Vagina (tissue), 2 donors: Measurements from ENCODE around the gene NUDCD3. TPM values are rescaled to one million over a fixed set of nuclear protein-coding genes. Genes with fewer than 3 reads are reported as not detected.
"Not testable (repeated sequence)": the region's sequence is repeated elsewhere in the genome, so short reads cannot be mapped to it uniquely, and the experiment has no call there.

Experiments
- DNase-seq, 2 donors: peaks; one replicate each; pipeline ENCODE4 v3.0.0-alpha.2; 2017; ENCODE audit errors: extremely low spot score in 2 of 2
- H3K27ac ChIP-seq: fragments of 200-600 bp; sonication (generic); one replicate; pipeline ENCODE4 v1.5.1; 2019
- H3K27me3 ChIP-seq: fragments of 200-600 bp; sonication (generic); one replicate; pipeline ENCODE4 v1.5.1; 2019
- H3K36me3 ChIP-seq, 2 donors: fragments of 200-600 bp; sonication (generic); one replicate each; pipeline ENCODE4 v1.5.1; 2017 to 2019
- H3K4me1 ChIP-seq: fragments of 200-600 bp; sonication (generic); one replicate; pipeline ENCODE4 v1.5.1; 2019
- H3K4me3 ChIP-seq, 2 donors: fragments of 200-600 bp; sonication (generic); 1 replicate in 1 of 2; 2 replicates in 1 of 2; pipeline ENCODE4 v1.5.1; 2016 to 2019
- H3K9me3 ChIP-seq: fragments of 200-600 bp; sonication (generic); one replicate; pipeline ENCODE4 v1.5.1; 2019
- CTCF ChIP-seq, 3 experiments: fragments of 450-650 bp in 2 of 3; fragments of 200-600 bp in 1 of 3; sonication (generic) in 1 of 3; IDR thresholded peaks; one replicate each; pipeline ENCODE4 v1.5.1; 2017 to 2019; ENCODE audit warnings: antibody characterized with exemption in 3 of 3, mild to moderate bottlenecking in 2 of 3, moderate library complexity in 2 of 3
- POLR2A ChIP-seq, 2 donors: fragments of 450-650 bp; IDR thresholded peaks; one replicate each; pipeline ENCODE4 v1.6.1; 2017; ENCODE audit warnings: antibody characterized with exemption in 2 of 2, mild to moderate bottlenecking in 2 of 2, moderate library complexity in 2 of 2
- POLR2AphosphoS5 ChIP-seq, 2 donors: sonication (generic); formaldehyde crosslinking; IDR thresholded peaks; one replicate each; pipeline ENCODE4 v1.9.0; 2017; ENCODE audit warnings: antibody characterized with exemption in 2 of 2, mild to moderate bottlenecking in 2 of 2, low read depth in 1 of 2; ENCODE audit not compliant: insufficient read depth in 1 of 2
- intact Hi-C: fragments of 100-400 bp; cut with DNase I; formaldehyde crosslinking; loops from one replicate; pipeline ENCODE4 v1.15.1; 2023
- total RNA-seq: library from RNA; depleted of rRNA; stranded (reverse); fragments of >200 nt; gene quantifications from one replicate; pipeline ENCODE4 v1.2.3, GENCODE V29; 2016

Gene NUDCD3
- total RNA-seq, 1 donor from 2014 or later: 48.6 TPM

- no peak for DNase-seq
- H3K36me3 ChIP-seq: peaks cover 0 to 11% of the 10 kb centered on the region in 2 donors
- no peak overlapping the region for H3K27ac ChIP-seq
- no peaks in the 10 kb centered on the region for H3K9me3 ChIP-seq
- TF ChIP-seq POLR2A (IDR thresholded peaks at IDR 0.05) (no peak), CTCF (IDR thresholded peaks at IDR 0.05) (no peak), POLR2AphosphoS5 (IDR thresholded peaks at IDR 0.05; ENCODE audit: insufficient read depth in 1 of 2, low read depth in 1 of 2) (no peak)
- intact Hi-C loops: no loop called here
- no peak overlapping the region for H3K4me3 ChIP-seq
- H3K4me1 ChIP-seq: no peaks in the 10 kb centered on the region
- H3K27me3 ChIP-seq: no peaks in the 10 kb centered on the region
These were observed 60.4 kb downstream of the NUDCD3 start for GRCh38 chr7:44430054-44430453.

GRCh38 chr7:44424762-44425161, 65.7 kb downstream of the NUDCD3 start:
- DNase-seq, H3K4me1 ChIP-seq, intact Hi-C loops, H3K27ac ChIP-seq, H3K27me3 ChIP-seq, H3K4me3 ChIP-seq, H3K9me3 ChIP-seq: not testable (repeated sequence)
- H3K36me3 ChIP-seq: peaks cover 0 to 16% of the 10 kb centered on the region in 2 donors

- Histone ChIP-seq H3K4me1 (no peaks in the 10 kb centered on the region), H3K4me3 (no peak overlapping the region), H3K36me3 (no peaks in the 10 kb centered on the region), H3K27ac (no peak overlapping the region), H3K9me3 (no peaks in the 10 kb centered on the region), H3K27me3 (no peaks in the 10 kb centered on the region)
- no peak for DNase-seq
- intact Hi-C loops: no loop called here
- no peak for TF ChIP-seq CTCF (IDR thresholded peaks at IDR 0.05)
- no peak for TF ChIP-seq POLR2A (IDR thresholded peaks at IDR 0.05)
- TF ChIP-seq POLR2AphosphoS5 (IDR thresholded peaks at IDR 0.05; ENCODE audit: insufficient read depth in 1 of 2, low read depth in 1 of 2): no peak
These were observed 73.5 kb downstream of the NUDCD3 start for GRCh38 chr7:44416941-44417340.

- Histone ChIP-seq H3K36me3 (no peaks in the 10 kb centered on the region), H3K9me3 (no peaks in the 10 kb centered on the region), H3K27ac (no peak overlapping the region), H3K27me3 (no peaks in the 10 kb centered on the region), H3K4me3 (no peak overlapping the region), H3K4me1 (no peaks in the 10 kb centered on the region)
- DNase-seq: no peak
- TF ChIP-seq POLR2AphosphoS5 (IDR thresholded peaks at IDR 0.05; ENCODE audit: insufficient read depth in 1 of 2, low read depth in 1 of 2): no peak
- TF ChIP-seq POLR2A (IDR thresholded peaks at IDR 0.05): no peak
- no peak for TF ChIP-seq CTCF (IDR thresholded peaks at IDR 0.05)
- intact Hi-C loops: no loop called here
These were observed 74.9 kb downstream of the NUDCD3 start for GRCh38 chr7:44415510-44415909.

- Histone ChIP-seq H3K4me1 (no peaks in the 10 kb centered on the region), H3K27me3 (no peaks in the 10 kb centered on the region), H3K36me3 (no peaks in the 10 kb centered on the region), H3K4me3 (no peak overlapping the region), H3K27ac (no peak overlapping the region), H3K9me3 (no peaks in the 10 kb centered on the region)
- TF ChIP-seq CTCF (IDR thresholded peaks at IDR 0.05): no peak
- TF ChIP-seq POLR2AphosphoS5 (IDR thresholded peaks at IDR 0.05; ENCODE audit: insufficient read depth in 1 of 2, low read depth in 1 of 2): no peak
- no peak for TF ChIP-seq POLR2A (IDR thresholded peaks at IDR 0.05)
- intact Hi-C loops: no loop called here
- DNase-seq: no peak
These were observed 75.4 kb downstream of the NUDCD3 start for GRCh38 chr7:44415047-44415446.

GRCh38 chr7:44411306-44411705, 79.2 kb downstream of the NUDCD3 start:
- Histone ChIP-seq H3K9me3 (no peaks in the 10 kb centered on the region), H3K36me3 (no peaks in the 10 kb centered on the region), H3K4me3 (no peak overlapping the region), H3K27ac (no peak overlapping the region), H3K4me1 (peaks cover 9% of the 10 kb centered on the region), H3K27me3 (no peaks in the 10 kb centered on the region)
- DNase-seq: no peak
- no peak for TF ChIP-seq POLR2A (IDR thresholded peaks at IDR 0.05)
- no peak for TF ChIP-seq POLR2AphosphoS5 (IDR thresholded peaks at IDR 0.05; ENCODE audit: insufficient read depth in 1 of 2, low read depth in 1 of 2)
- no peak for TF ChIP-seq CTCF (IDR thresholded peaks at IDR 0.05)
- intact Hi-C loops: no loop called here
